GM20431 (cell line): ENCODE measurements around the gene RASL10A.

Source experiments
- in situ Hi-C: fragments of 300-500 bp; cut with MseI, MboI; formaldehyde crosslinking; loops from one replicate; pipeline ENCODE4 v1.15.0; 2020; ENCODE audit warnings: low sequenced_read_pairs; ENCODE audit not compliant: unreplicated experiment

Gene RASL10A

GRCh38 chr22:29307596-29308147 lies 7.8 kb downstream of the RASL10A start:
- in situ Hi-C loops = no loop called here

GRCh38 chr22:29306835-29307595 lies 8.5 kb downstream of the RASL10A start:
- in situ Hi-C loops = no loop called here

GRCh38 chr22:29306175-29306834 lies 9.2 kb downstream of the RASL10A start, which contains the start of gene GAS2L1:
Gene GAS2L1 (plus strand): TSS chr22:29306650. CDS start chr22:29308106, 1,456 bp downstream.
- in situ Hi-C loops = no loop called here

DNA sequence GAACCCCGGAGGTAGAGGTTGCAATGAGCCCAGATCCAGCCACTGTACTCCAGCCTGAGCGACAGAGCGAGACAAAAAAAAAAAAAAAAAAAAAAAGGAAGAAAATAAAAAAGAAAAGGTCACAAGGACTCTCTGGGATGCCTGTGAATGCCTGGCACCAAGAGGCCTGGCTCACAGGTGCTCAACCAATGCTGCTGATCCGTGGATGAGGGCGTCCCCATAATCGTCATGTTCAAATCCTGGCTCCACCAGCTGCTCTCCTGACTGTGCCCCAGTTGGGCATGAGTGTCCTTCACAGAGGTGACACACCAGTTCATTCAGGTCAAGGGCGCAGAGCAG lies 9.7 kb downstream of the RASL10A start:
- in situ Hi-C loops = no loop called here

DNA sequence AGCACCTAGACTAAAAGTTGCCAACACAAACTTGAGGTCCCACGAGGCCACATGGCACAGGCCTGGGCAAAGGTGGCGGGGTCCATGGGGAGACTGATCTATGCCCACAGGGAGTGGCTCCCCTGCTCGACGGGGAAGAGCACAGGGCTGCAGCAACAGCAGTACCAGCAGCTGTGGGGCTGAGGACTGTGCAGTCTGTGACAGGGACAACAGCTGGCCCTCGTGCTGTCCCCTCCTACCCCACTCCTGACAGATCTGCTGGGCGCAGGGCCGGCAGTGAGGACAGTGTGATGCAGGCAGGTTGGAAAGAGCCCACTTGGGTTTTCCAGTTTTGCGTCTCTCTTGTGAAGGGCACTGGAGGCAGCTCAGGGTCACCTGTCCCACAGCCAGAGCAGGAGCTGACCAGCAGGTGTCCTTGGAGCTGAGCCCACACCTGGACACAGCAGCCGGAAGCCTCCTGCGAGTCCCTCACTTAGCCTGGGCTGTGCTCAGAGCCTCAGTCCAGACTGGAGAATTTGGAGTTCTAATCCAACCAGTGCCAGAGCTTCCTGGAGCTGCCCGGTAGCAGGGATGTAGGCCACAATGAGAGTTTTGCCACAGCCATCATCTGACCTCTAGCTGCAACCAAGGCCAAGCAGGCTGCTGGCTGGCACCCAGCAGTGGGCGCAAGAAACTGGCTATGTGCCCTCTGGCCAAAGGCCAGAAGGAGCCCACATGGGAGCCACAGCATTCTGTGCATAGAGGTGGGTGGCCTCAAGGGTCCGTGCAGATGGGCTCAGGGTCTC lies 12.6 kb downstream of the RASL10A start:
- in situ Hi-C loops = no loop called here

DNA sequence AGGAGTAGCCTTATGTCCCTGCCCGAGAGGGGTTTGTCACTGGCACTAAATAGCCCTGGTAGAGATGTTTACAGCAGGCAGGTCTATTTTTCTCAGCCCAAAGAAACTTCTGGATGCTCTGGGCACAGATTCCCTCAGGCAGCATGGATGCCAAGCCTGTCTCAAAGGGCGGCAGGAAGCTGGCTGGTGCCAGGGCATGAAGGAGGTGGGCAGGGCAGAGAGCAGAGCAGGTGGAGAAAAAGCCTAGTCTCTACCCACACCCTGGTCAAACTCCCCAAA lies 13.2 kb downstream of the RASL10A start:
- in situ Hi-C loops = no loop called here

DNA sequence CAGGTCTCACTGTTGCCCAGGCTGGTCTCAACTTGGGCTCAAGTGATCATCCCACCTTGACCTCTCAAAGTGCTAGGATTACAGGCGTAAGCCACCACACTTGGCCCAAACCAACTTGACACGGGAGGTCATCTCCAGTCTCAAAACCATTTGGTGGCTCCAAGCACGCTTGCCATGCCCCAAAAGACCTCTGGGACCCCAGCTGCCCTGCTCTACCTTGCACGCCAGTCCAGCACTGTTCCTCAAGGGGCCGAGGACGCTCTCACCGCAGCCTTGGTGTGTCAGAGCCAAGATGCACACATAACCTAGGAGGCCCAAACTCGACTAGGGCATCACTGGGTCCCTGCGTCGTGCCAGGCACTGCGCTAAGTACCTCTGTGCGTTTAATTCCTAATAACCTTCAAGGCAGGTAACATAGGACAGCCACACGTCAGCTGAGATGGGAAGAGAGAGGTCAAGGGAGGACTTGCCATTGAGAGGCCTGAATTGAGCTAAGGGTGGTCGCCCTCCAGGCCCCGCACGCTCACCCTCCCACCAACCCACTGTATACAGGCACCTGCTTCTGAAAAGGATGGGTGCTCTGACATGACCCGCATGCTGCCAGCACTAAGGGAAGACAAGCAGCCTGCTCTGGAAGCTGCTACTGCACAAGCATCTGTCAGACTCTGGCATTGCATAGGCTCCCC lies 13.6 kb downstream of the RASL10A start:
- in situ Hi-C loops = no loop called here

GRCh38 chr22:29300807-29301601 lies 14.5 kb downstream of the RASL10A start:
- in situ Hi-C loops = no loop called here

DNA sequence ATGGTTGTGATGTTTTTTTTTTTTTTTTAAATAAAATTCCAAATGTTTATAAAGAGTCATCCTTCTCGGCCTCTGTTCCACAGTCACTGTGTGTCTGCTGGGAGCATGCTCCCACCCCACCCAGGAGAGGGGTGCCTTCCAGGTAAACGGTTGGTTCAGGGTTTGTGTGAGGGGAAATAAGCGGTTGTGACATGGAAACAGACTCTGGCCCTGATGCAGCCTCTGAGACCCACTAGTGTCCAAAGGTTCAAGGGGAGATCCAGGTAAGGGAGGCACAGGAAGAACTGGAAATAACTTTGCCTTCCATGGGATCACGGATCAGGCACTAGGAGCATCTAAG lies 15.1 kb downstream of the RASL10A start:
- in situ Hi-C loops = no loop called here

DNA sequence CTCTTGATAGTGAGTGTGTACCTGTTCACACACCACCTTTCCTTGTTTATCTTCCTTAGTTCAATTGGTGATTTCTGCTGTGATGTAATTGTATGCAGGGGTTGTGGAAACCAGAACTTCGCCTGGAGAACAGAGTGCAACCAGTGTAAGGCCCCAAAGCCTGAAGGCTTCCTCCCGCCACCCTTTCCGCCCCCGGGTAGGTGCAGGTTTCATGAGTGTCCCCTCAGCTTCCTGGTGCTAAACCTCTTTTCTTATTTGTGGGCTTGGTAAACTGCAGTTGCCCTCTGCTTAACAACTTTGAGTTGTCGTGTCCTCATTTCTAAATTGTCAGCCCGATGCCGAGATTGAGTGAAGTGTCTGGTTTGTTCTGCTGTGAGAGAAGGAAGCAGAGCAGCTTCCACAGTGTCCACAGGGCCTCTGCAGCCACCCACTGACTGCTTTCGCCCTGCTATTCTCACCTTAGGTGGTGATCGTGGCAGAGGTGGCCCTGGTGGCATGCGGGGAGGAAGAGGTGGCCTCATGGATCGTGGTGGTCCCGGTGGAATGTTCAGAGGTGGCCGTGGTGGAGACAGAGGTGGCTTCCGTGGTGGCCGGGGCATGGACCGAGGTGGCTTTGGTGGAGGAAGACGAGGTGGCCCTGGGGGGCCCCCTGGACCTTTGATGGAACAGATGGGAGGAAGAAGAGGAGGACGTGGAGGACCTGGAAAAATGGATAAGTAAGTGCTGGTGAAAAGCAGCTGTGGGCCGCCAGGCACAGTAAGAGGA lies 16.2 kb downstream of the RASL10A start:
- in situ Hi-C loops = no loop called here

- in situ Hi-C loops = no loop called here
Observed at GRCh38 chr22:29298641-29299040, 16.9 kb downstream of the RASL10A start.

- in situ Hi-C loops = no loop called here
Observed at GRCh38 chr22:29292379-29292778, 23.1 kb downstream of the RASL10A start.

DNA sequence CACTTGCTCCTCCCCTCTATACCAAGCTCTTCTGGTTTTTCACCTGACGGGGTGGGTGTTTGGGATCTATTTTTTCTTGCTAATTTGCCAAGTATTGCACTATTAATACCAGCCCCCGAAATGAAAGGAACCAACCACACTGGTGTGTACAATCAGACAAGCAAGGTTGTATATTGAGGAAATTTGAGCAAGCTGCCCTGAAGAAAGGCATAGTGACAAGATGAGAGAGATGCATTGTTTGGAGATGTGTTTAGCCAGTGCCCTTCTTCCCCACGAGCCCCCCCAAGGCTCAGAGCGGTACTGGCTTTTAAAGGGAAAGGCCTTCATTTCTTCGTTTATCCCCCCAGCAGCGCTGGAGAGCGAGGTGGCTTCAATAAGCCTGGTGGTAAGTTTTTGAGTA lies 24.3 kb downstream of the RASL10A start:
- in situ Hi-C loops = no loop called here

DNA sequence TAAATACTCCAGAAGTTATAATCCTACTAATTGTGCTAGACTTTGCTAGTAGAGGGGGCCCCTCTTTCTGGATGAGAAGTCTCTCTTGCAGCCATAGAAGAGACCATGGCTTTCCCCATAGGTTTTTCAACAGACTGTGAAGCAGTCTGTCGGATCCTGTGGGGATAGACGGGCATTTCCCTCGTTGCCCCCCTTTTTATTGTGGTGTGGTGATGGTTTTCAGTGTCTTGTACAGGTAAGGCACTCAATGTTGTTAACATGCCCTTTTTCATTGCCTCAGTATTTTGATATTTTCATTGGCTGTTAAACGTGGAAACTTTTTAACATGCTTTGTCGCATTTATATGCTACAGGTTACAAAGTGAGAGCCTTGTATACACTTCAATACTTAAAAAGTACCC lies 25.4 kb downstream of the RASL10A start:
- in situ Hi-C loops = no loop called here

- in situ Hi-C loops = no loop called here
Observed at GRCh38 chr22:29288837-29289236, 26.7 kb downstream of the RASL10A start.

DNA sequence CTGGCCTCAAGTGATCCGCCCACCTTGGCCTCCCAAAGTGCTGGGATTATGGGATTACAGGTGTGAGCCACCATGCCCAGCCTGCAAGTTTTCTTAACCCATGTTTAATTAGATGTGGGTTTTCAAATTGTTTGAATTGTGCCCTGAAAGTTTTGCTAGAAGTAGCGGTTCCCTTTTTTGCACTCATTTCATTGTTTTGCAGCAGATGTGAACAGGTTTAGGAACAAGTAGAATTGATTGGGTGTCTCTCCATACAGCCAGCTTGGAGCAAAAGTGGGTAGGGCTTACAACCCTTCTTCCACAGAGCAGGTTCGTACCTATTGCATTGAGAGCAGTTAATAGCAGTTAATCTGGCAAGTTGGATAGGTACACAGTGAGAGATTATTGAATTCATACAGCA lies 31.3 kb downstream of the RASL10A start:
- in situ Hi-C loops = no loop called here

DNA sequence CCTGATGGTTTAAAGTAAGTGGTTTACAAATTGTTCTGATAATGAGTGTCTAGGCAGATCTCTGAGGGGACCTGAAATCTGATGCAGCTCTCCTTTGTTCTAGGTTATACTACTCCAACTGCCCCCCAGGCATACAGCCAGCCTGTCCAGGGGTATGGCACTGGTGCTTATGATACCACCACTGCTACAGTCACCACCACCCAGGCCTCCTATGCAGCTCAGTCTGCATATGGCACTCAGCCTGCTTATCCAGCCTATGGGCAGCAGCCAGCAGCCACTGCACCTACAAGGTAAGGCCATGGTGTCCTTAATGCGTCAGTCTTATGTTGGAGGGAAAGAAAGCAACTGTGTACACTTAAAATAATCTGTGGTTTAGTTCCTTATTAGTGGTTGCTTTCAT lies 37.6 kb downstream of the RASL10A start:
- in situ Hi-C loops = no loop called here

DNA sequence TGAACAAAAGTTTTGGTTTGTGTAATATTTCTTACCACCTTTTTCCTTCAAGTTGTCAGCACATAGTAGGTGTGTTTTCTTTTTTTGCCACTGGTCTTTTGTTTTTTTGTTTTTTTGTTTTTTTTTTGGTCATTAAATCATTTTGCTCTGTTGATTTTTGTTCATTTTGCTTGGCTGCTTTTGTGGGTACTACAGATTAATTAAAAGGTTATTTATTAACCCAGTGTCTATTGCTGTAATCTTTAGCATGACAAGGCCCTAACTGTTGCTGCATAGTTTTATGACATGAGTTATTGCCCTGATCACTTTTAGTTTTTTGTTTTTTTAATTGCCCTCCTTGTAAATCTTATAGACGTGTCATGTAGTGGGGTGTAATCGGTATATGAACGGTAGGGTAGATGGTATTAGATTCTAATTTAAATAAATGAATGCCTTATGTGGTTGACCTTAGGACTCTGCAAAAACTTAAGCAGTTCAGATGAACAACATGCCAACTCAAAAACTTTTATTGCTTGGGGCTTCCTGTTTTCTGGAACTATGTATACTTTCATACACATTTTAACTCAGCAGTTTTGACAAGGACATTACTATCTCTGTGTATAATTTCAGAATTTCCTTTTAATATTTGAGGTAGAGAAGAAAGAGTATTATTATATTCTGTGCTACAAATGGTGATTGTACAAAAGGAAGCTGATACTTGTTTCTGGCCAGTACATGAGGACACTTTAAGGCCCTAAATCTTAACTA lies 39.5 kb downstream of the RASL10A start:
- in situ Hi-C loops = no loop called here
